ENCODE data around the gene DDAH1. TPM values are rescaled to one million over a fixed set of nuclear protein-coding genes. Genes with fewer than 3 reads are reported as not detected.

The DDAH1 gene
- total and polyA plus RNA-seq, 2 of the 4 experiments (the other 2 are of a cell fraction): 78.0 to 94.5 TPM

GRCh38 chr1:85417017-85417416 lies 47.9 kb downstream of the DDAH1 start:
- Histone ChIP-seq H2BK5ac (ENCODE audit: low read depth, low read length, poor library complexity, severe bottlenecking) (peak overlapping the region; percentile 66), H3K18ac (ENCODE audit: low read depth, low read length) (no peak overlapping the region; the same call in 1 of the 2 replicates), H2AFZ (replicated peaks; ENCODE audit: low read length, poor library complexity) (no peak overlapping the region), H3K9ac (ENCODE audit: low read depth, low read length) (no peak overlapping the region), H2BK120ac (ENCODE audit: low read depth, low read length) (no peak overlapping the region), H3K9me3 (ENCODE audit: control insufficient read depth, insufficient read depth, low read length) (peaks cover 10% of the 10 kb centered on the region), H2BK15ac (ENCODE audit: low read depth, low read length) (no peak overlapping the region), H4K20me1 (ENCODE audit: insufficient read depth, low read length) (peaks cover 9% of the 10 kb centered on the region; the same call in 1 of the 2 replicates), H3K56ac (ENCODE audit: extremely low read depth, insufficient read depth, low read length) (no peak overlapping the region), H2AK9ac (replicated peaks; ENCODE audit: low read depth, low read length, poor library complexity) (no peak overlapping the region), H2BK20ac (ENCODE audit: low read depth, low read length) (no peak overlapping the region), H4K91ac (ENCODE audit: insufficient read depth, low read depth, low read length) (0 out of 2 replicates have a peak overlapping the region, but pooled peaks have one; percentile 28), H4K8ac (ENCODE audit: low read depth in 2 of 2, low read length in 2 of 2) (peak overlapping the region in 1 of 2 experiments; percentile 48; a peak in 2 of 4 replicates), H3K14ac (replicated peaks; ENCODE audit: low read depth, low read length) (peak overlapping the region; percentile 58; the same call in 1 of the 2 replicates), H3K27ac (ENCODE audit: insufficient read depth, low read length) (no peak overlapping the region; the same call in 1 of the 2 replicates), H3K9me1 (ENCODE audit: insufficient read depth, low read length) (peaks cover 14% of the 10 kb centered on the region), H3K27me3 (ENCODE audit: control insufficient read depth, insufficient read depth, low read length) (no peaks in the 10 kb centered on the region), H3K4me3 (ENCODE audit: insufficient read depth, low read depth, low read length) (no peak overlapping the region), H3K79me1 (ENCODE audit: low read depth in 1 of 2, low read length in 2 of 2) (peaks cover 36 to 73% of the 10 kb centered on the region in 2 experiments), H2AK5ac (ENCODE audit: low read depth, low read length) (peak overlapping the region; percentile 70; the same call in 1 of the 2 replicates), H3K4ac (ENCODE audit: low read depth, low read length) (no peak overlapping the region; the same call in 1 of the 2 replicates), H3K36me3 (ENCODE audit: control insufficient read depth, insufficient read depth, low read length) (0 out of 2 replicates have a peak, but pooled peaks cover 1% of the 10 kb centered on the region), H3K4me2 (ENCODE audit: low read depth, low read length) (no peak overlapping the region), H3K4me1 (ENCODE audit: control insufficient read depth, insufficient read depth, low read length) (peaks cover 4% of the 10 kb centered on the region; the same call in 1 of the 2 replicates), H4K5ac (ENCODE audit: low read depth, low read length) (no peak overlapping the region; the same call in 1 of the 2 replicates), H3K23ac (ENCODE audit: low read depth, low read length) (no peak overlapping the region)
- intact Hi-C loops (cut with micrococcal nuclease) (loop anchor here (5.0 kb wide), 1 partner anchor 40 kb away; no protein-coding TSS in a partner anchor), dilution Hi-C loops (cut with HindIII; ENCODE audit: low sequenced_read_pairs, unreplicated experiment) (no loop called here), in situ Hi-C loops (cut with MboI; ENCODE audit: low sequenced_read_pairs) (no loop called here)
- DNase-seq (no peak), ATAC-seq (ENCODE audit: low read depth) (no peak)
- no TSS peak for BruUV-seq (replicated peaks)
- TF ChIP-seq CHD1 (IDR thresholded peaks at IDR 0.05; ENCODE audit: low read depth, low read length): no peak
- no peak for TF ChIP-seq MXI1 (IDR thresholded peaks at IDR 0.05; ENCODE audit: borderline replicate concordance, low read depth, low read length)
- TF ChIP-seq RAD21 (IDR thresholded peaks at IDR 0.05; ENCODE audit: low read length): no peak
- no peak for TF ChIP-seq POLR2A (IDR thresholded peaks at IDR 0.05; ENCODE audit: low read depth, low read length)
- TF ChIP-seq RCOR1 (IDR thresholded peaks at IDR 0.05; ENCODE audit: insufficient replicate concordance, low read length): no peak
- TF ChIP-seq BHLHE40 (IDR thresholded peaks at IDR 0.05; ENCODE audit: low read depth, low read length): no peak
- TF ChIP-seq FOS (IDR thresholded peaks at IDR 0.05; ENCODE audit: low read depth, low read length): no peak
- no peak for TF ChIP-seq CEBPB (IDR thresholded peaks at IDR 0.05; ENCODE audit: low read depth, low read length)
- TF ChIP-seq NFE2L2 (IDR thresholded peaks at IDR 0.05; ENCODE audit: low read depth, low read length): no peak
- no peak for TF ChIP-seq CTCF (conservative IDR thresholded peaks at IDR 0.05; ENCODE audit: low read depth, low read length)
- WGBS, 2 experiments (ENCODE audit: extremely low coverage in 2 of 2, insufficient read length in 1 of 2): no CpG with 5 or more reads among the region's 5 CpGs
- ChIA-PET CTCF (no interaction called here), POLR2A (ENCODE audit: unreplicated experiment) (interaction anchor here (0.6 kb wide), 1 partner anchor 697 kb away, joined by 3 read pairs; no protein-coding TSS in a partner anchor)
